Vagina (tissue), 2 donors: ENCODE results near the gene PSD2. TPM values are rescaled to one million over a fixed set of nuclear protein-coding genes. Genes with fewer than 3 reads are reported as not detected.

Source experiments
- DNase-seq, 2 donors: peaks; one replicate each; pipeline ENCODE4 v3.0.0-alpha.2; 2017; ENCODE audit errors: extremely low spot score in 2 of 2
- H3K27ac ChIP-seq: fragments of 200-600 bp; sonication (generic); one replicate; pipeline ENCODE4 v1.5.1; 2019
- H3K27me3 ChIP-seq: fragments of 200-600 bp; sonication (generic); one replicate; pipeline ENCODE4 v1.5.1; 2019
- H3K36me3 ChIP-seq, 2 donors: fragments of 200-600 bp; sonication (generic); one replicate each; pipeline ENCODE4 v1.5.1; 2017 to 2019
- H3K4me1 ChIP-seq: fragments of 200-600 bp; sonication (generic); one replicate; pipeline ENCODE4 v1.5.1; 2019
- H3K4me3 ChIP-seq, 2 donors: fragments of 200-600 bp; sonication (generic); 1 replicate in 1 of 2; 2 replicates in 1 of 2; pipeline ENCODE4 v1.5.1; 2016 to 2019
- H3K9me3 ChIP-seq: fragments of 200-600 bp; sonication (generic); one replicate; pipeline ENCODE4 v1.5.1; 2019
- POLR2A ChIP-seq, 2 donors: fragments of 450-650 bp; IDR thresholded peaks; one replicate each; pipeline ENCODE4 v1.6.1; 2017; ENCODE audit warnings: antibody characterized with exemption in 2 of 2, mild to moderate bottlenecking in 2 of 2, moderate library complexity in 2 of 2
- POLR2AphosphoS5 ChIP-seq, 2 donors: sonication (generic); formaldehyde crosslinking; IDR thresholded peaks; one replicate each; pipeline ENCODE4 v1.9.0; 2017; ENCODE audit warnings: antibody characterized with exemption in 2 of 2, mild to moderate bottlenecking in 2 of 2, low read depth in 1 of 2; ENCODE audit not compliant: insufficient read depth in 1 of 2
- intact Hi-C: fragments of 100-400 bp; cut with DNase I; formaldehyde crosslinking; loops from one replicate; pipeline ENCODE4 v1.15.1; 2023
- total RNA-seq: library from RNA; depleted of rRNA; stranded (reverse); fragments of >200 nt; gene quantifications from one replicate; pipeline ENCODE4 v1.2.3, GENCODE V29; 2016
- TF ChIP-seq, protein P1 (sequence below), 3 experiments: fragments of 450-650 bp in 2 of 3; fragments of 200-600 bp in 1 of 3; sonication (generic) in 1 of 3; IDR thresholded peaks; one replicate each; pipeline ENCODE4 v1.5.1; 2017 to 2019; ENCODE audit warnings: antibody characterized with exemption in 3 of 3, mild to moderate bottlenecking in 2 of 3, moderate library complexity in 2 of 3

Gene PSD2
- total RNA-seq, 1 donor from 2014 or later, result 0.25 TPM

DNA sequence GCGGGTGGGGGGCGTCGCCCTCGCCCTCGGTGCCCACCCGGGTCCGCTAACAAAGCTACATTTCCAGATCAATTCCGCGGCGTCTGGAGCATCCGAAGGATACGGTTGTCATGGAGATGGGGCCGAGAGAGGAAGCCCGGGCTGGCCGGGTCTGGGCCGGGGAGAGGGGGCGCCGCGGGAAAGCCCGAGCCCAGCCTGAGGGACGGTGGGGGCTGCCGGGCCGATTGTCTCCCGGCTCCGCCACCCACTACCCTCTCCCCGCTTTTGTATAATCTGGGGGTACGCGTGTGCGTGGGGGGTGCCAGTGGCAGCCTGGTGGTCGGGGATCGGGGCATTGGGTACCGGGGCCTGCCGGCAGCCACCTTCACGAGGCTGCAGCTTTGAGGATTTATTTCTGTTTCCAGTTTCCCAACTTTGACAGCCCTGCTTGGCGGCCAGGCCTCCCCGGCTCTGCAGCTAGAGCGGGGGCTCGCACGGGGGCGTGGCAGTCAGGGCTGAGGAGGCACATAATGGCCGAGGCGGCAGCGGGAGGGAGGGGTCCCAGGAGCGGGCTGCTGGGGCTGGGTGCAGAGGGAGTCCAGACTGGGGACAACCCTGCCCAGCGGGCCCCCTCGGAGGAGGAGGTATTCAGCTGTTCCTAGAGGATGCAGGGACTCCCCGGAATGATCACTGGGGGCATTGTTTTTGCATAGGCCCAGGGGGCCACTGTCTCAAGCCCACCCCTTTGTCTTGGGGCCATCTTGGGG is 626 bp downstream of the PSD2 start:
- H3K27ac ChIP-seq, result no peak overlapping the region
- intact Hi-C loops, result no loop called here
- no peaks in the 10 kb centered on the region for H3K36me3 ChIP-seq
- no peak for TF ChIP-seq POLR2AphosphoS5 (IDR thresholded peaks at IDR 0.05; ENCODE audit: insufficient read depth in 1 of 2, low read depth in 1 of 2)
- H3K4me3 ChIP-seq, result peak overlapping the region; percentile 43 to 52
- H3K9me3 ChIP-seq, result no peaks in the 10 kb centered on the region
- H3K4me1 ChIP-seq, result peaks cover 11% of the 10 kb centered on the region
- no peak for DNase-seq
- H3K27me3 ChIP-seq, result peaks cover 4% of the 10 kb centered on the region

DNA sequence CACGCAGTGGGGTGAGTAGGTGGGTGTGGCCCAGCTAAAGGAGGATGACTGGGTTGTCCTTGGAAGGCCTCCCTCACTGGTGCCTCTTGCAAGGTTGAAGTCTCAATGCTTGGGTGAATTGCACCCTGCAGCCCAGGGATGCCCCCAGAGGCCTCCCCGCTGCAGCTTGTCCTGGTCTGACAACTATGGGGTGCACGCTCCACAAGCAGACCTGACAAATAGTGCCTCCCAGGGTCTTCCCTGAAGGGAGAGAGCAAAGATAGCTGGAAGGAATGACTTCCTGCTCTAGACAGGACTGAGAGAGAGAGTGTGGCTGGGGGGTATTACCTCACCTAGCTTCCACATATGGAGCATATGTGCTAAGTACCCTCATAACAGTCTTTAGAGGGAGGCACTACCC is 1.7 kb downstream of the PSD2 start:
- peaks cover 4% of the 10 kb centered on the region for H3K27me3 ChIP-seq
- H3K4me3 ChIP-seq, result no peak overlapping the region
- intact Hi-C loops, result no loop called here
- H3K9me3 ChIP-seq, result no peaks in the 10 kb centered on the region
- no peaks in the 10 kb centered on the region for H3K36me3 ChIP-seq
- TF ChIP-seq POLR2AphosphoS5 (IDR thresholded peaks at IDR 0.05; ENCODE audit: insufficient read depth in 1 of 2, low read depth in 1 of 2), result no peak
- TF ChIP-seq, protein P1, sequence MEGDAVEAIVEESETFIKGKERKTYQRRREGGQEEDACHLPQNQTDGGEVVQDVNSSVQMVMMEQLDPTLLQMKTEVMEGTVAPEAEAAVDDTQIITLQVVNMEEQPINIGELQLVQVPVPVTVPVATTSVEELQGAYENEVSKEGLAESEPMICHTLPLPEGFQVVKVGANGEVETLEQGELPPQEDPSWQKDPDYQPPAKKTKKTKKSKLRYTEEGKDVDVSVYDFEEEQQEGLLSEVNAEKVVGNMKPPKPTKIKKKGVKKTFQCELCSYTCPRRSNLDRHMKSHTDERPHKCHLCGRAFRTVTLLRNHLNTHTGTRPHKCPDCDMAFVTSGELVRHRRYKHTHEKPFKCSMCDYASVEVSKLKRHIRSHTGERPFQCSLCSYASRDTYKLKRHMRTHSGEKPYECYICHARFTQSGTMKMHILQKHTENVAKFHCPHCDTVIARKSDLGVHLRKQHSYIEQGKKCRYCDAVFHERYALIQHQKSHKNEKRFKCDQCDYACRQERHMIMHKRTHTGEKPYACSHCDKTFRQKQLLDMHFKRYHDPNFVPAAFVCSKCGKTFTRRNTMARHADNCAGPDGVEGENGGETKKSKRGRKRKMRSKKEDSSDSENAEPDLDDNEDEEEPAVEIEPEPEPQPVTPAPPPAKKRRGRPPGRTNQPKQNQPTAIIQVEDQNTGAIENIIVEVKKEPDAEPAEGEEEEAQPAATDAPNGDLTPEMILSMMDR (IDR thresholded peaks at IDR 0.05), result no peak
- TF ChIP-seq POLR2A (IDR thresholded peaks at IDR 0.05), result no peak
- DNase-seq, result no peak
- peaks cover 11% of the 10 kb centered on the region for H3K4me1 ChIP-seq
- H3K27ac ChIP-seq, result no peak overlapping the region

DNA sequence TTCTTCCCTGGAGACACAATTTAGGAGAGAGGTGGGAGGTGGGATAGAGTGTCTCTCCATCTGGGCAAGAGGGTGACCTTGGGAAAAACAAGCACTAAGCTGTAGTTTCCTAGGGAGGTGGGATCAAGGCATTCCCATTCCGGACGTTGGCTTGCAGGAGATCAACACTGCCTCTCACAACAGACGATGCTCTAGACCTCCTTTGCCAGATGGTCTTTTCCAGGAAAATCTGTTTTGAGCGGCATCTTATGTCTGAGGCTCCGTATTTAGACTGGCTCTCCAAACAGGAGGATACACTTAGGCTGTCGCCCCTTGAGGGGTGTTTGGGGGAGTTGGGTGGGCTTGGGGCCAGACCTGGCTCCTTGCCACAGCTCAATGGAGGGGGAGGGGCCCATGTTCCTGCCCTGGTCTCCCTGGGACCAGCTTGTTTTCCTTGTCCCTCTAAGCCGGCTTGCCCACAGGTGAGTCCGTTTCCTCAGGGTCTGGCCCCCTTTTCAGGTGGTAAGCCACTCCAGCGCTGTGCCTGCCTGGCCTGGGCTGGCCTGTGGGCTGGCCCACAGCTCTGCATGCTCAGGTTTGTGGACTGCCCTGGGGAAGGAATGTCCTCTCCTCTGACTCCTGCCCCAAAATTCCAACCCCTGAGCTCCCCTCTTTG is 2.4 kb downstream of the PSD2 start:
- no peak overlapping the region for H3K27ac ChIP-seq
- H3K9me3 ChIP-seq, result no peaks in the 10 kb centered on the region
- peaks cover 4% of the 10 kb centered on the region for H3K27me3 ChIP-seq
- TF ChIP-seq, protein P1 (IDR thresholded peaks at IDR 0.05), result no peak
- TF ChIP-seq POLR2AphosphoS5 (IDR thresholded peaks at IDR 0.05; ENCODE audit: insufficient read depth in 1 of 2, low read depth in 1 of 2) (no peak), POLR2A (IDR thresholded peaks at IDR 0.05) (no peak)
- peaks cover 11% of the 10 kb centered on the region for H3K4me1 ChIP-seq
- H3K4me3 ChIP-seq, result no peak overlapping the region
- DNase-seq, result no peak
- intact Hi-C loops, result no loop called here
- H3K36me3 ChIP-seq, result no peaks in the 10 kb centered on the region

DNA sequence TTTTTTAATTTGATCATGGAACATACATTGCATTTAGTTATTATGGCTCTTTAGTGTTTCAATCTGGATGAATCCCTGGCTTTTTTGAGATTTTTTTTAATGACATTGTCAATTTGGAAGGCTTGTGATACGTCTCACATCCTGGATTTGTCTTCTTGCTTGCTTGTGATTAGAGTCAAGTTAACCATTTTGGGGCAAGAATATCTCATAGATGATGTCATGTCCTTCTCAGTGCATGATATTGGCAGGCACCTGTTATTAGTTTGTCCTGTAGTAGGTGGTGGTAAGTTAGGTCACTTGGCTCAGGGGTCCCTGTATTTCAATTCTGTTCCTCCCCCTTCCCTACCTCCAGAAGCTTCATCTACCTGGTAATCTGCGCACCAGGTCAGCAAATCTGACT is 3.3 kb downstream of the PSD2 start:
- Histone ChIP-seq H3K36me3 (no peaks in the 10 kb centered on the region), H3K9me3 (no peaks in the 10 kb centered on the region), H3K27ac (no peak overlapping the region), H3K4me1 (peaks cover 11% of the 10 kb centered on the region), H3K4me3 (no peak overlapping the region), H3K27me3 (peaks cover 4% of the 10 kb centered on the region)
- TF ChIP-seq POLR2AphosphoS5 (IDR thresholded peaks at IDR 0.05; ENCODE audit: insufficient read depth in 1 of 2, low read depth in 1 of 2), result no peak
- TF ChIP-seq, protein P1 (IDR thresholded peaks at IDR 0.05), result no peak
- DNase-seq, result no peak
- intact Hi-C loops, result no loop called here

DNA sequence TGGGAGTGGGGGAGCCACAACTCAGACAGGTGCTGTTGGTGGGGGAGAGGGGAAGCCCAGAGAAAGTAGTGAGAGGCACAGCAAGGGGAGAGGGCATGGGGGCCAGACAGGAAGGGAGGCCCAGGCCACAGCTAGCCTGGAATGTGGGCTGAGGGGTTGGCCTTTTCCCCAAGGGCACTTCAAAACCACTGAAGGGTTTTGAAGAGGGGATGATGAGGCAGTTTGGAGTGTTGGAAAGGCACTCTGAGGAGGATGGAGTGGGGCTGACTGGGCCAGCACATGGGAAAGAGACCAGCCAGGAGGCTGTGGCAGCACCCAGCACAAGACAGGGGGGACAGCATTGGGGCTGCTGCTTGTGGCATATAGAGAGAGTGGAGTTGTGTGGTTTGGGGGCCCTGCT is 3.8 kb downstream of the PSD2 start:
- DNase-seq, result no peak
- Histone ChIP-seq H3K4me1 (peaks cover 11% of the 10 kb centered on the region), H3K36me3 (no peaks in the 10 kb centered on the region), H3K27ac (no peak overlapping the region), H3K9me3 (no peaks in the 10 kb centered on the region), H3K27me3 (peaks cover 4% of the 10 kb centered on the region), H3K4me3 (no peak overlapping the region)
- intact Hi-C loops, result no loop called here
- TF ChIP-seq, protein P1 (IDR thresholded peaks at IDR 0.05), result no peak
- TF ChIP-seq POLR2AphosphoS5 (IDR thresholded peaks at IDR 0.05; ENCODE audit: insufficient read depth in 1 of 2, low read depth in 1 of 2), result no peak
